Lung (tissue), 12 donors: ENCODE data around the gene BCL2L15. TPM values are rescaled to one million over a fixed set of nuclear protein-coding genes. Genes with fewer than 3 reads are reported as not detected.

Source experiments
- ATAC-seq: fragments of 200-7000 bp; cut with Tn5 transposase; one replicate; pipeline ENCODE4 v1.9.1; 2020; ENCODE audit warnings: moderate number of reproducible peaks; ENCODE audit not compliant: insufficient read depth, low FRiP score
- DNase-seq, 3 donors: peaks; one replicate each; pipeline ENCODE4 v3.0.0-alpha.2; 2013 to 2017
- H3K27ac ChIP-seq, 2 donors: one replicate each; pipeline ENCODE4 v1.5.1; 2013; ENCODE audit warnings: mild to moderate bottlenecking in 2 of 2, moderate library complexity in 2 of 2, control low read depth in 1 of 2, inconsistent platforms in 1 of 2, low read depth in 1 of 2, low read length in 1 of 2
- H3K27me3 ChIP-seq, 3 donors: one replicate each; pipeline ENCODE4 v1.5.1; 2013; ENCODE audit warnings: low read length in 2 of 3; ENCODE audit not compliant: control insufficient read depth in 3 of 3, insufficient read depth in 3 of 3
- H3K36me3 ChIP-seq, 4 donors: one replicate each; pipeline ENCODE4 v1.5.1; 2013; ENCODE audit warnings: low read length in 4 of 4, mild to moderate bottlenecking in 1 of 4, moderate library complexity in 1 of 4; ENCODE audit not compliant: control insufficient read depth in 4 of 4, insufficient read depth in 4 of 4
- H3K4me1 ChIP-seq, 5 donors: one replicate each; pipeline ENCODE4 v1.5.1; 2013; ENCODE audit warnings: low read length in 5 of 5, mild to moderate bottlenecking in 2 of 5, moderate library complexity in 1 of 5; ENCODE audit not compliant: control insufficient read depth in 5 of 5, insufficient read depth in 5 of 5
- H3K4me3 ChIP-seq: one replicate; pipeline ENCODE4 v1.5.1; 2013; ENCODE audit warnings: mild to moderate bottlenecking, control low read depth, moderate library complexity
- H3K9ac ChIP-seq, 2 donors: one replicate each; pipeline ENCODE4 v1.5.1; 2013; ENCODE audit warnings: low read length in 2 of 2, control low read depth in 1 of 2; ENCODE audit not compliant: insufficient read depth in 1 of 2
- H3K9me3 ChIP-seq, 4 donors: one replicate each; pipeline ENCODE4 v1.5.1; 2013; ENCODE audit warnings: low read length in 3 of 4, mild to moderate bottlenecking in 1 of 4, moderate library complexity in 1 of 4; ENCODE audit not compliant: control insufficient read depth in 4 of 4, insufficient read depth in 3 of 4
- WGBS, 2 donors: extraction: QIAGEN DNeasy Blood & Tissue Kit; methylation state at CpG; one replicate each; pipeline ENCODE4 v1.1.7; 2013; 5-methylcytosine and 5-hydroxymethylcytosine counted together
- polyA plus RNA-seq, 2 donors: library from polyadenylated mRNA; stranded (reverse); fragments of 200-250 nt; gene quantifications; one replicate each; pipeline ENCODE4 v1.2.1, GENCODE V29; 2013
- total RNA-seq, 2 donors: library from RNA; depleted of rRNA in 1 of 2; stranded (reverse); fragments of >200 nt in 1 of 2; gene quantifications; one replicate each; pipeline ENCODE4 v1.2.1, GENCODE V29; 2014 to 2021
- TF ChIP-seq, protein P1 (sequence below): IDR thresholded peaks from 2 replicates; pipeline ENCODE4 v1.5.1; 2012; ENCODE audit warnings: mild to moderate bottlenecking; ENCODE audit errors: control extremely low read depth, extremely low read depth
- donor health status: control.
- donor health status: control.
- donor health status: Bipolar disorder and iron deficiency.
- donor health status: healthy.
- donor health status: DM: yes; HTN: yes; CAD: no.

The BCL2L15 gene
- total and polyA plus RNA-seq, 4 donors, result 1.9 to 7.0 (median 3.2) TPM

DNA sequence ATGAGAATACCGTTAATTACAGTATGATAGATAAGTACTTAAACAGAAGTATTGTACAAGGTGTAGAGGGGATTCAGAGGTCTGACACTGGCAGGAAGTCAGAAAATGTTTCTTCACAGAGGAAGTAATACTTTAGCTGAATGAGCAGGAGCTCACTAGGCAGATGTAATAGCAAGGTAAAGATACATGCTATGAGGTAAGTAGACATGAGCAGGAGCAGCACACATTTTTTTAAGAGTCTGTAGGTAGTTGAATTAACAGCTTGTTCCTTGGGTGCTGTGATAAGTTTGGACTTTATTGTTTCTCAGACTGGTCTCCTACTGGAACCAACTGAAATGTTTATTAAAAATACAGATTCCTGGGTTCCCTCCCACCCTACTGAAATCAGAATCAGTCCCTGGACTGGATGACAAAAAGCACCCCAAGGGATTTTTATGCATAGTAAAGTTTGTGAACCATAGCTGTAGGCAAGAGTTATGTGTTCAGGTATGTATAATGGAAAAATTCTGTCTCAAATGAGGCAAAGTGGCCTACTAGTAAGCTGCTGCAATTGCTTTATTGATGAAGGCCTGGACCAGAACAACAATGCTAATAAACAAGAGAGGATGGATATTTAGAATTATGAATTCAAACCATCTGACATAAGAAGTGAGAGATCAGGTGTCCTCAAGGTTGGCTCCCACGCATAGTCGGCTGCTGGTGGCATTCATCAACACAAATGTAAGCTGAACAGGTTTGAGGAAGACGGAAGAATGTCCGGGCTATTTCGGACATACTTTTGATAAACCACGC, 16.3 kb upstream of the BCL2L15 start:
- H3K4me3 ChIP-seq, result peak overlapping the region; percentile 71
- ATAC-seq (no peak), DNase-seq (peak in 1 of 3 donors; percentile 9)
- peaks cover 4 to 23% (median 14%) of the 10 kb centered on the region in 4 donors for H3K36me3 ChIP-seq
- H3K27ac ChIP-seq, result peak overlapping the region; percentile 51 to 97
- peak overlapping the region; percentile 74 to 91 for H3K9ac ChIP-seq
- TF ChIP-seq, protein P1, sequence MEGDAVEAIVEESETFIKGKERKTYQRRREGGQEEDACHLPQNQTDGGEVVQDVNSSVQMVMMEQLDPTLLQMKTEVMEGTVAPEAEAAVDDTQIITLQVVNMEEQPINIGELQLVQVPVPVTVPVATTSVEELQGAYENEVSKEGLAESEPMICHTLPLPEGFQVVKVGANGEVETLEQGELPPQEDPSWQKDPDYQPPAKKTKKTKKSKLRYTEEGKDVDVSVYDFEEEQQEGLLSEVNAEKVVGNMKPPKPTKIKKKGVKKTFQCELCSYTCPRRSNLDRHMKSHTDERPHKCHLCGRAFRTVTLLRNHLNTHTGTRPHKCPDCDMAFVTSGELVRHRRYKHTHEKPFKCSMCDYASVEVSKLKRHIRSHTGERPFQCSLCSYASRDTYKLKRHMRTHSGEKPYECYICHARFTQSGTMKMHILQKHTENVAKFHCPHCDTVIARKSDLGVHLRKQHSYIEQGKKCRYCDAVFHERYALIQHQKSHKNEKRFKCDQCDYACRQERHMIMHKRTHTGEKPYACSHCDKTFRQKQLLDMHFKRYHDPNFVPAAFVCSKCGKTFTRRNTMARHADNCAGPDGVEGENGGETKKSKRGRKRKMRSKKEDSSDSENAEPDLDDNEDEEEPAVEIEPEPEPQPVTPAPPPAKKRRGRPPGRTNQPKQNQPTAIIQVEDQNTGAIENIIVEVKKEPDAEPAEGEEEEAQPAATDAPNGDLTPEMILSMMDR, result no peak
- H3K9me3 ChIP-seq, result no peaks in the 10 kb centered on the region
- no peaks in the 10 kb centered on the region for H3K27me3 ChIP-seq
- WGBS, 2 donors, result 11 to 13% methylated on average over 7 of the region's 7 CpGs
- peaks cover 3 to 15% (median 7%) of the 10 kb centered on the region in 5 donors for H3K4me1 ChIP-seq

DNA sequence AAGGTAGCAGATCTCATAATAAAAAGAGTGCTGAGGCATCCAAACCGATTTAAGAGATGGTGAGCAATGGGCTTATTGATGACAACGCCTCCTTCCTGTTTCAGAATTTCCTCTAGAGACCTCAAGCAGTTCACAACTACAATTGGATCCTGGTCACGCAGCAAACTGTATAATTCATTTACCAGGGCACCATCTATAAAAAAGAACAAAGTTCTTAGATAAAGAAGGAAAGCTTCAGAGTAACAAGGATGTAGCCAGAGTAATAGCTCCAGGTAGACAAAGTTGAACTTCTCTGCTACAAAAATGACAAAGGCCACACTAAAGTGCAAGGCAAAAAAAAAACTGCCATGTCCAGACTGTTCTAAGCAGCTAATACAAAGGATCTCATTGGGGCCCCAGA, 13.8 kb upstream of the BCL2L15 start:
- TF ChIP-seq, protein P1, result no peak
- no peak for DNase-seq
- no peak for ATAC-seq
- Histone ChIP-seq H3K9me3 (no peaks in the 10 kb centered on the region), H3K27ac (no peak overlapping the region), H3K4me3 (no peak overlapping the region), H3K36me3 (peaks cover 16 to 24% (median 18%) of the 10 kb centered on the region in 4 donors), H3K4me1 (peaks cover 0 to 15% (median 7%) of the 10 kb centered on the region in 5 donors), H3K27me3 (no peaks in the 10 kb centered on the region), H3K9ac (no peak overlapping the region)
- 37 to 56% methylated on average over 3 of the region's 3 CpGs for WGBS, 2 donors

DNA sequence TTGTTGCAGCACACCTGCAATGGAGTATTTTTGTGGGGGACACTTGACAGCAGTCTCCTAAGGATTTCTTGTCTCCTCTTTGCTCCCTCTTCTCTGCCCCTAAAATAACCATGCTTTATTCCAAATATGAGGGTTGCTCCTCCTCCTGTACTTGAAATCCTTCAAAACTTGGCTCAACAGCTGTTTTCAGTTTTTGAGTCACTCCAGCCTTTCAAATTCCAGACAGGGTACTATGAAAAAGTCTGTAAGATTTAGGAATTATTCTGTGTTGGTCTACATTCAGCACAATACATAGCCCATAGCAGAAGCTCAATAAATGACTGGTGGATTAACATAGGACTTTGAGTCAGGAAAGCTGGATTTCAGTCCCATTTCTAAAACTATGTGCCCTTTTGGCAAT, 11.7 kb upstream of the BCL2L15 start:
- Histone ChIP-seq H3K4me1 (peaks cover 0 to 13% (median 7%) of the 10 kb centered on the region in 5 donors), H3K36me3 (peaks cover 20 to 31% (median 25%) of the 10 kb centered on the region in 4 donors), H3K4me3 (no peak overlapping the region), H3K27me3 (no peaks in the 10 kb centered on the region), H3K9me3 (no peaks in the 10 kb centered on the region), H3K9ac (no peak overlapping the region), H3K27ac (no peak overlapping the region)
- DNase-seq, result peak in 2 of 3 donors; percentile 72 to 77
- no peak for ATAC-seq
- TF ChIP-seq, protein P1, result no peak
